Colonic mucosa (tissue), 4 donors: ENCODE results near the gene GPR156. TPM values are rescaled to one million over a fixed set of nuclear protein-coding genes. Genes with fewer than 3 reads are reported as not detected.

Experiments used
- DNase-seq: peaks from one replicate; pipeline ENCODE4 v3.0.0-alpha.2; 2020
- H3K27ac ChIP-seq: fragments of 200-600 bp; one replicate; pipeline ENCODE4 v1.8.0; 2021
- H3K27me3 ChIP-seq: fragments of 200-600 bp; one replicate; pipeline ENCODE4 v1.8.0; 2021
- H3K36me3 ChIP-seq: fragments of 200-600 bp; one replicate; pipeline ENCODE4 v1.8.0; 2021
- H3K4me1 ChIP-seq: fragments of 200-600 bp; one replicate; pipeline ENCODE4 v1.8.0; 2021; ENCODE audit warnings: mild to moderate bottlenecking
- H3K4me3 ChIP-seq: fragments of 200-600 bp; one replicate; pipeline ENCODE4 v1.8.0; 2021
- H3K9ac ChIP-seq, 2 donors: one replicate each; pipeline ENCODE4 v1.7.0; 2013; ENCODE audit warnings: control low read depth in 2 of 2, low read depth in 2 of 2, low read length in 2 of 2
- H3K9me3 ChIP-seq: fragments of 200-600 bp; one replicate; pipeline ENCODE4 v1.8.0; 2021
- CTCF ChIP-seq: fragments of 200-600 bp; IDR thresholded peaks from one replicate; pipeline ENCODE4 v1.8.0; 2022; ENCODE audit warnings: antibody characterized with exemption, mild to moderate bottlenecking
- intact Hi-C: fragments of 100-400 bp; cut with DNase I; formaldehyde crosslinking; loops from one replicate; pipeline ENCODE4 v1.14.1; 2022
- total RNA-seq, 2 donors: library from RNA; stranded (reverse); fragmentation: NEBNext Ultra II Directional in 1 of 2; extraction: Animal tissue kit (Norgen Biotek cat#: 25700) in 1 of 2; gene quantifications; one replicate each; pipeline ENCODE4 v1.2.1, GENCODE V29; 2021
- donor health status: healthy.
- donor health status: DM: no; HTN: no; CAD: no.
- donor health status: DM: no; HTN: no; CAD: no.

GPR156 gene
- total RNA-seq, 2 donors from 2014 or later = 0.07 TPM; not detected in 1

- TF ChIP-seq CTCF = no peak
- DNase-seq = no peak
- Histone ChIP-seq H3K9me3 (no peaks in the 10 kb centered on the region), H3K4me3 (no peak overlapping the region), H3K9ac (no peak overlapping the region), H3K27me3 (no peaks in the 10 kb centered on the region), H3K27ac (no peak overlapping the region), H3K36me3 (no peaks in the 10 kb centered on the region), H3K4me1 (peaks cover 6% of the 10 kb centered on the region)
- intact Hi-C loops = no loop called here
These were observed 140.8 kb downstream of the GPR156 start for GRCh38 chr3:120144267-120144666.

DNA sequence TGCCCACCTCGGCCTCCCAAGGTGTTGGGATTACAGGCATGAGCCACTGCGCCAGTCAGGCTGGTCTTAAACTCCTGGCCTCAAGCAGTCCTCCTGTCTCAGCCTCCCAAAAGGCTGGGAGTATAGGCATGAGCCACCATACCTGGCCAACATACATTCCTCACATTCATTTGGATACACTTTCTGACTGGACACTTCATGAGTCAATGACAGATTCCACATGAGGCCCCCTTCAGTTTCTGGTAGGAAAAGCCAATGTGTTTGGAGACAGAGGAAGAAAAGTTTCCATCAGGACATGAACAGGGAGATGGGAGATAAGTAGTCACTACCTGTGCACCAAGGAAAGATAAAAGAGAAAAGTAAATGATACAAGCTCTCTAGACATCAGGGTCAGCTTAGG lies 141.3 kb downstream of the GPR156 start:
- Histone ChIP-seq H3K27me3 (no peaks in the 10 kb centered on the region), H3K9me3 (no peaks in the 10 kb centered on the region), H3K36me3 (no peaks in the 10 kb centered on the region), H3K4me3 (no peak overlapping the region), H3K9ac (no peak overlapping the region), H3K27ac (no peak overlapping the region), H3K4me1 (peaks cover 6% of the 10 kb centered on the region)
- TF ChIP-seq CTCF = no peak
- intact Hi-C loops = no loop called here
- no peak for DNase-seq

- Histone ChIP-seq H3K9ac (no peak overlapping the region), H3K4me3 (no peak overlapping the region), H3K36me3 (no peaks in the 10 kb centered on the region), H3K27ac (no peak overlapping the region), H3K4me1 (no peaks in the 10 kb centered on the region), H3K9me3 (no peaks in the 10 kb centered on the region), H3K27me3 (no peaks in the 10 kb centered on the region)
- intact Hi-C loops = no loop called here
- DNase-seq = no peak
- no peak for TF ChIP-seq CTCF
These were observed 142.8 kb downstream of the GPR156 start for GRCh38 chr3:120142236-120142635.

GRCh38 chr3:120140098-120140742 lies 144.8 kb downstream of the GPR156 start:
- Histone ChIP-seq H3K27me3 (no peaks in the 10 kb centered on the region), H3K9me3 (no peaks in the 10 kb centered on the region), H3K27ac (no peak overlapping the region), H3K36me3 (no peaks in the 10 kb centered on the region), H3K4me3 (no peak overlapping the region), H3K4me1 (no peaks in the 10 kb centered on the region), H3K9ac (no peak overlapping the region)
- intact Hi-C loops = no loop called here
- no peak for DNase-seq
- no peak for TF ChIP-seq CTCF

- TF ChIP-seq CTCF = no peak
- intact Hi-C loops = no loop called here
- H3K4me3 ChIP-seq = no peak overlapping the region
These were observed 145.9 kb downstream of the GPR156 start for GRCh38 chr3:120139140-120139539.

More at GRCh38 chr3:120139140-120139539, 145.9 kb downstream of the GPR156 start:
- DNase-seq = no peak
- Histone ChIP-seq H3K36me3 (no peaks in the 10 kb centered on the region), H3K4me1 (no peaks in the 10 kb centered on the region), H3K27ac (no peak overlapping the region), H3K27me3 (no peaks in the 10 kb centered on the region), H3K9me3 (no peaks in the 10 kb centered on the region), H3K9ac (no peak overlapping the region)
